HG02973 (cell line): Measurements from ENCODE around the gene GAS5.
A peak's percentile ranks its signal among the peaks of the same experiment; 100 is the strongest.
"Not testable (repeated sequence)": the region's sequence is repeated elsewhere in the genome, so short reads cannot be mapped to it uniquely, and the experiment has no call there.

Source experiments
- ATAC-seq: cut with Tn5 transposase; IDR thresholded peaks from one replicate; pipeline ENCODE4 v1.9.1; 2021; ENCODE audit warnings: moderate library complexity; ENCODE audit not compliant: unreplicated experiment

GAS5 gene

GRCh38 chr1:173867753-173868265 is at the start of gene GAS5:
Gene GAS5 (minus strand): TSS chr1:173867989.
- ATAC-seq: peak; percentile 73

- ATAC-seq: no peak
Observed at GRCh38 chr1:173917149-173917548, 49.4 kb upstream of the GAS5 start, which contains the start of gene SERPINC1. Gene SERPINC1 (minus strand): TSS chr1:173917327. CDS start chr1:173917259, 68 bp downstream.

GRCh38 chr1:173916667-173917066 is 48.9 kb upstream of the GAS5 start:
- no peak for ATAC-seq

DNA sequence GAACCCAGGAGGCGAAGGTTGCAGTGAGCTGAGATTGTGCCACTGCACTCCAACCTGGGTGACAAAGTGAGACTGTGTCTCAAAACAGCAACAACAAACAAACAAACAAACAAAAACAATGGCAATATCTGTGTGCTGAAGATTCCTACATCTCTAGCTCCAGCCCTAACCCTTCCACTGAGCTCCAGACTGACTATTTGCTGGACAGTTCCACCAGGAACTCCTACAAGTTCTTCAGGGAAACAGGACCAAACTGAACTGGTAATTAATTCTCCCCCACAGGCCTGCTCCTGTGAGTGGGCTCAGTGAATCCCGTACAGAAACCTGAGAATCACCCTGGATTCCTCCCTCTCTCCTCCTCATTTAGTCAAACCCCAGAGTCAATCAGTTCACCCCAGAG is 47.8 kb upstream of the GAS5 start:
- ATAC-seq: no peak

DNA sequence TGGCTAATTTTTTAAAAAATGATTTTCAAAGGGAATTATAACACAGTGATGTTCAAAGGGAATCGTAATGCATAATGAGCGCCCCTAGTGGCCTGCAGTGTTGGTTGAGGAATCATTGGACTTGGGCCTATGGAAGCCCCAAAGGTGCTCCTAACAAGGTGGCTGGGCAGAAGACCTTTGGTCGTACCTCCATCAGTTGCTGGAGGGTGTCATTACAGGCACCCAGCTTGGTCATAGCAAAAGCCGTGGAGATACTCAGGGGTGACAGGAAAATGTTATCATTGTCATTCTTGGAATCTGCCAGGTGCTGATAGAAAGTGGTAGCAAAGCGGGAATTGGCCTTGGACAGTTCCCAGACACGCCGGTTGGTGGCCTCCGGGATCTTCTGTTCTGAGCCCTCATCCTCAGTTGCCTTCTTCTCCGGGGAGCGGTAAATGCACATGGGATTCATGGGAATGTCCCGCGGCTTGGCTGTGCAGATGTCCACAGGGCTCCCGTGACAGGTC is 46.6 kb upstream of the GAS5 start:
- no peak for ATAC-seq

GRCh38 chr1:173913111-173913510 is 45.3 kb upstream of the GAS5 start:
- no peak for ATAC-seq

- ATAC-seq: no peak
Observed at GRCh38 chr1:173903827-173904531, 36.2 kb upstream of the GAS5 start.

GRCh38 chr1:173900992-173901391 is 33.2 kb upstream of the GAS5 start:
- ATAC-seq: no peak

DNA sequence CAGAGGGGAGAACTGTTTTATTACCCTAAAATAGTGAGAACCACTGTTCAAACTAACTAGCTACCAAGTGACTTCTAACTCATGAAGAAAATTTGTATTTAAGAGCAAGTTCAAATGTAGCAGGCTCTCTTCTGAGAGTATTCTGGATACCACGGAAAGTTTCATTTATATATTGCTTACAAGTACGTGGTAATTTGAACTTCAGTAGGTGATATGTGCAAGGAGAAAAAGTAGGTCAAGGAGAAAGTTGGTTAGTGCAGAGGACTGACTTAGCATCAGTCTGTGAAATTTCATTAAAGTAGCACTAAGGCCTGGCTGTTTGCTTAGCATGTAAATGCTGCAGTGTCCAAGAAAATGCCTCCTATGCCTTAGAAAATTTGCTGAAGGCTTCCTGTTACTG is 32.6 kb upstream of the GAS5 start:
- ATAC-seq: no peak

- ATAC-seq: no peak
Observed at GRCh38 chr1:173894189-173894588, 26.4 kb upstream of the GAS5 start.

DNA sequence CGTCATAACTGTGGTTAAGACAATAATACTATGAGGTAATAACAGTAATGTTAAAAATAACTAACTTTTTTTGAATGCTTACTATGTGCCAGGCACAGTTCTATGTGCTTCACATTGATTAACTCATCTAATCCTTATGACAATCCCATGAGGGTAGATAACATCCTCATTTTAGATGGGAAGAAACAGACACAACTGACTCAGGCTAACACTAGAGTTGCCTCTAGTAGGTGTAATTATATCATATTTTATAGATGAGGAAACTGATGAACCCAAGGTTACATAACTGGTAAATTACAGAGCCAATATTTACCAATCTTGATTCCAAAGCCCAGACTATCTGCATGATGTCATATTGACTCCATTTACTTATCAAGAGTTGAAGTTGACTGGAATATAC is 25.8 kb upstream of the GAS5 start:
- no peak for ATAC-seq

DNA sequence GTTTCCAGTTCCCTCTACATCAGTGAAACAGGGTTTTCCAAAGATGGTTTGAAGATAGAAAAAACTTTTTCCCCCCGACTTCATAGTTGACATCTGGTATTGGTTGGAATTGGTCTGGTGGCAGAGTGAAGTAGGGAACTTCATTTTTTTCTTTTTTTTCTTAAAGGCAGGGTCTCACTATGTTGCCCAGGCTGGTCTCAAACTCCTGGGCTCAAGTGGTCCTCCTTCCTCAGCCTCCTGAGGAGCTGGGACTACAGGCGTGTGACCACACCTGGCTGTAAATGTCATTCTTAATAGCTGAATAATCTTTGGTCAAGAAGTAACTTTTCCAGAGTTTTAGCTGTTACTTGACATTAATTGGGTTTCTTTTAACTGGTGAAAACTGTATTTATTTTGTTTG is 22.1 kb upstream of the GAS5 start:
- no peak for ATAC-seq

DNA sequence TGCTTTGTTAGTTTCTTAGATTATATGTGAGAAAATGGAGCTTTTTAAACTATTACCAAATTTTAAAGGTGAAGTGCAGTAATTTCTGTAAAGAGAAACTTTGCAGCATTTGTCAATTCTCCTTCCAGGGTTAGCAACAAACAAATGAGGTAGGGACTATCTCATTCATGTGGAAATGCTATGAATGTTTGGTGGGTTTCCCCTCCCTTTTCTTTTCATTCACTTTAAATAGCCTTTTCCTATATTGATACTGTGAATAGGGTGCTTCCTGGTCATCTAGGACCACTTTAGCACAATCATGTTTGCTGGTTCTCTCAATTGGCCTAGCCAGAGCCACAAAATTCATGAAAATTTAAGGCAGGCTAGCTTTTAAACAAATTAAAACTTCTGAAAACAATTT is 21.0 kb upstream of the GAS5 start:
- ATAC-seq: no peak

DNA sequence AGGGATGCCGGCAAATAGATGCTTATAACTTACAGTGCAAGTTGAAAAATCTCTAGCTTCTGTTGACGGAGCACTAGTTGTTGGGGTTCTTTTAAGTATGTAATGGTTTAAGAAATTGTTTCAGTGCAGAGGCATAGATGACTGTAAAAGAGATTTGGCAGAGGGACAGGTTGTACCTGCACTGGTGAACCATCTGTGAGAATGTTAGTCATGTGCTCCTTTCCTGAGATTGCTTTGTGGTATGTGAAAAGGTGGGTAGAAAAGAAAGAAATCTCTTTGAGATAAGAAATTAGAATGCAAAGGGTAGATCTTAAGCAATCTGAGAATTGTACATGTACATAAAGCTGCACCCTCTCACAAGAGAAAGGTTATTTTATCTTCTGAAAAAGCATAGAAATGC is 19.8 kb upstream of the GAS5 start:
- no peak for ATAC-seq

DNA sequence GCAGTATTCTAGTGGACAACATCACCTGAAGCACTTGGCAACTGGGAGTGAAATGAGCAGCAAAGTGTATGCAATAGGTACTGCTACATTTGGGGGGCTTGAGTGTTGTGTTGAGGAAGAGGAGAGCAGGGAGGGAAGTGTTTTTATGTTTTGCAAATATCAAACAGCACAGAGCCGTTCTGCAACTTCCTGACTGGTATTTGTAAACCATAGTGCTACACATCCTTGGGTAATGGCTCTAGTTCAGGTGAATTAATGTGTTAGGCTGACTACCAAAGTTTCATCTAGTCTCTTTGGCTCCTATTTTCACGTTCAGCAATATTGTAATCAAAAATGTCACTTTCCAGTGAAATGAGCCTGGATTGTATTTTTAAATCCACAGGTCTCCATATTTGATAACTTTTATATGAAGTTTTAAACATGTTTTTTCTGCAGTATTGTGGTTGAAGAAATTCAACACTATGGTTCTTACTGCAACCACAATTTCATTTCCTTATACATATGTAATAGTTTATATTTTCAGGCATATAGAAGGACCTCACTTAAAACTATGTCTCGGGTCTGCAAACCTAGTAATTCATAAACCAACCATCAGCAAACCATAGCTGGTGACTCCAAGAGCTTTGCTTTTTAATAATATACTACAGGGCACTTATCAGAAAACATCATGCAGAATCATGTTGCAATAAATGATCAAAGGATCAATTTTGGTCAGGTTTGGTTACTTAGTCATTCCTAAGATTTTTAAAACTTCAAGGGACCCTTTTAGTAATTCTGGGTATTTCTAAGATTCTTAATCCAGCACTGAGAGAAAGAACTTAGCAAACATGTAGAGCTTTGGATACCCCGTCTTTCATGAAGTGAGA is 19.2 kb upstream of the GAS5 start:
- ATAC-seq: no peak

- ATAC-seq: no peak
Observed at GRCh38 chr1:173884701-173885100, 16.9 kb upstream of the GAS5 start.

- ATAC-seq: not testable (repeated sequence)
Observed at GRCh38 chr1:173881117-173881516, 13.3 kb upstream of the GAS5 start.

GRCh38 chr1:173878251-173878650 is 10.5 kb upstream of the GAS5 start:
- no peak for ATAC-seq

GRCh38 chr1:173876732-173877131 is 8.9 kb upstream of the GAS5 start:
- ATAC-seq: no peak

DNA sequence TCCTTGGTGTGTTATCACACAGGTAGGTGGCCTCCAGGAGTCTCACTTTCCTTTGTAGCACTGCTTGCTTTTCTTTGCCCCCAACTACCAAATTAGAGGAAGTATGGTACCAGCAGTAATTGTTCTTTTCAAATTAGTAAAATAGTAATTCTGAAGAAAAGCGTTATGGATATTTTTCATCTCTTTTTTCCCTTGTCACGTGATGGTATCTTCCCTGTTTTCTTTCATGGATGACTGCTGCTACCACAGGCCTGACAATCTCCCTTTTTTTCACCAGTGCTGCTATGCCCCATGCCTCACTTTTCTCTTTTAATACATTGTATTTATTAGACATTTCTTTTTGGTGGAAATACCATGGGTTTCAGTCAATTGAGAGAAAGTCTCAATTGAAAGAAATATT is 3.7 kb upstream of the GAS5 start:
- ATAC-seq: no peak

DNA sequence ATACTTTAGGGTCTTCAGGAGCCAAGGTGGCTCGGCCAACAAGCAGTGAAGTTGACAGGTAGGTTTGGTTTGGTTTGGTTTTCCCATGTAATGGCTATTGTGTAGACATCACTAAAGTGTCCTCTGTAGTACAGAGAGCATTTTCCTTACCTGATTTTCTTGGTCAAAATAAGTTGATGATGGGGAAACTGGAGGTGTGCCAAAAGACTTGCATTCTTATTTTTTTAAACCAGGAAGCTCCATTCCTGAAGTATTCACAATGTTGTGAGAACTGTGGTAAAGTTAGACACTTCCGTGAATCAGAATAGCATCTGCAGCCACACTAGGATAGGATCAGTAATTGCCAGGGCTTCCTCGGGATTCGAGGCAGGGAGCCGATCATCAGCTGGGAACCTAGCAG is 3.3 kb upstream of the GAS5 start:
- ATAC-seq: no peak
